ENCODE data around the gene SPEF1. TPM values are rescaled to one million over a fixed set of nuclear protein-coding genes. Genes with fewer than 3 reads are reported as not detected.

Gene SPEF1
- total RNA-seq, 4 donors from 2014 or later = 0.13 to 2.5 (median 2.0) TPM

GRCh38 chr20:3818155-3819151 is 37.2 kb upstream of the SPEF1 start:
- no peak for TF ChIP-seq POLR2A (IDR thresholded peaks at IDR 0.05)
- peak; percentile 23 to 65 (median 54) for TF ChIP-seq CTCF (IDR thresholded peaks at IDR 0.05)
- 93 to 94% methylated on average over 5 to 8 of the region's 8 CpGs for WGBS, 2 donors
- H3K4me3 ChIP-seq (replicated peaks in 1 of 3) = no peak overlapping the region
- H3K9me3 ChIP-seq = no peaks in the 10 kb centered on the region
- DNase-seq = peak; percentile 72 to 73
- H3K4me1 ChIP-seq = peaks cover 7 to 29% of the 10 kb centered on the region in 2 donors
- peaks cover 8 to 9% of the 10 kb centered on the region in 2 donors for H3K36me3 ChIP-seq
- peak overlapping the region in 2 of 3 donors; percentile 12 to 38 for H3K27ac ChIP-seq
- intact Hi-C loops (cut with DNase I) = loop anchor here (2.0 kb wide), 1 partner anchor 30 kb away; no protein-coding TSS in a partner anchor
- H3K27me3 ChIP-seq = no peaks in the 10 kb centered on the region

- Histone ChIP-seq H3K27ac (no peak overlapping the region), H3K4me1 (peaks cover 27 to 39% of the 10 kb centered on the region in 2 donors), H3K9me3 (no peaks in the 10 kb centered on the region), H3K4me3 (replicated peaks in 1 of 3) (no peak overlapping the region), H3K27me3 (no peaks in the 10 kb centered on the region), H3K36me3 (no peaks in the 10 kb centered on the region)
- no peak for DNase-seq
- 78 to 79% methylated on average over 9 of the region's 9 CpGs for WGBS, 2 donors
- TF ChIP-seq POLR2A (IDR thresholded peaks at IDR 0.05) = no peak
- no peak for TF ChIP-seq CTCF (IDR thresholded peaks at IDR 0.05)
- intact Hi-C loops (cut with DNase I) = no loop called here
Observed at GRCh38 chr20:3815703-3816315, 34.6 kb upstream of the SPEF1 start.

GRCh38 chr20:3814928-3815495 is 33.8 kb upstream of the SPEF1 start:
- Histone ChIP-seq H3K4me1 (peaks cover 35 to 45% of the 10 kb centered on the region in 2 donors), H3K36me3 (no peaks in the 10 kb centered on the region), H3K9me3 (no peaks in the 10 kb centered on the region), H3K4me3 (replicated peaks in 1 of 3) (no peak overlapping the region), H3K27me3 (no peaks in the 10 kb centered on the region), H3K27ac (no peak overlapping the region)
- 79 to 88% methylated on average over 7 of the region's 7 CpGs for WGBS, 2 donors
- no peak for TF ChIP-seq POLR2A (IDR thresholded peaks at IDR 0.05)
- intact Hi-C loops (cut with DNase I) = no loop called here
- DNase-seq = no peak

- WGBS, 2 donors = 60 to 76% methylated on average over 12 of the region's 12 CpGs
- Histone ChIP-seq H3K27ac (peak overlapping the region; percentile 87 to 98 (median 97)), H3K4me1 (peaks cover 29 to 44% of the 10 kb centered on the region in 2 donors), H3K4me3 (replicated peaks in 1 of 3) (no peak overlapping the region), H3K36me3 (no peaks in the 10 kb centered on the region), H3K9me3 (no peaks in the 10 kb centered on the region), H3K27me3 (no peaks in the 10 kb centered on the region)
- no peak for TF ChIP-seq POLR2A (IDR thresholded peaks at IDR 0.05)
- no peak for TF ChIP-seq CTCF (IDR thresholded peaks at IDR 0.05)
- peak; percentile 58 to 63 for DNase-seq
- intact Hi-C loops (cut with DNase I) = no loop called here
Observed at GRCh38 chr20:3813848-3814581, 32.8 kb upstream of the SPEF1 start.
